SK-N-SH (cell line): Measurements from ENCODE around the gene AMACR. TPM values are rescaled to one million over a fixed set of nuclear protein-coding genes. Genes with fewer than 3 reads are reported as not detected.

Experiments
- CTCF ChIA-PET: fragments of 300-600, 350-600 bp; formaldehyde crosslinking; extraction: SDS; loops from one replicate; lab custom pipeline; 2021; lab: Yijun Ruan, JAX
- POLR2A ChIA-PET: fragments of 350-600 bp; sonication (Branson Sonifier 250); formaldehyde crosslinking; extraction: SDS; loops from one replicate; lab custom pipeline; 2020; ENCODE audit warnings: antibody characterized with exemption, inconsistent platforms; lab: Yijun Ruan, JAX
- DNase-seq: peaks from one replicate; pipeline ENCODE4 v3.0.0; 2012
- H2AFZ ChIP-seq: fragments of 200-600 bp; sonication (generic); 2 replicates; pipeline ENCODE4 v1.8.1; 2016; ENCODE audit warnings: antibody characterized with exemption, mild to moderate bottlenecking, low read depth
- H3F3A ChIP-seq: fragments of 200-600 bp; sonication (generic); replicated peaks from 2 replicates; pipeline ENCODE3; 2016; ENCODE audit warnings: antibody characterized with exemption, mild to moderate bottlenecking; ENCODE audit not compliant: insufficient read depth
- H3K27ac ChIP-seq, 2 experiments: fragments of 200-500 bp in 1 of 2; fragments of 200-600 bp in 1 of 2; sonication (Bioruptor generic) in 1 of 2; sonication (generic), shearing (Covaris generic) in 1 of 2; 2 replicates each; pipeline versions ENCODE4 v1.5.1 to v1.6.1; 2014 to 2016; ENCODE audit warnings: low read depth in 2 of 2, inconsistent platforms in 1 of 2, low read length in 1 of 2, mild to moderate bottlenecking in 1 of 2, mixed read lengths in 1 of 2
- H3K27me3 ChIP-seq: fragments of 200-600 bp; sonication (generic), shearing (Covaris generic); 2 replicates; pipeline ENCODE4 v1.6.1; 2016; ENCODE audit warnings: mixed run types; ENCODE audit not compliant: insufficient read depth
- H3K36me3 ChIP-seq, 2 experiments: fragments of 200-500 bp in 1 of 2; fragments of 200-600 bp in 1 of 2; sonication (Bioruptor generic) in 1 of 2; sonication (generic) in 1 of 2; replicated peaks in 1 of 2; 2 replicates each; pipeline versions ENCODE3 to v1.5.1; 2014 to 2016; ENCODE audit warnings: low read length in 1 of 2, mild to moderate bottlenecking in 1 of 2; ENCODE audit not compliant: insufficient read depth in 2 of 2, control insufficient read depth in 1 of 2
- H3K4me1 ChIP-seq, 2 experiments: fragments of 200-500 bp in 1 of 2; fragments of 200-600 bp in 1 of 2; sonication (Bioruptor generic) in 1 of 2; sonication (generic), shearing (Covaris generic) in 1 of 2; 2 replicates each; pipeline versions ENCODE4 v1.5.1 to v1.6.1; 2014 to 2016; ENCODE audit warnings: low read depth in 1 of 2, low read length in 1 of 2, mixed run types in 1 of 2; ENCODE audit not compliant: insufficient read depth in 2 of 2, control insufficient read depth in 1 of 2
- H3K4me2 ChIP-seq: fragments of 200-600 bp; sonication (generic), shearing (Covaris generic); 2 replicates; pipeline ENCODE4 v1.6.1; 2017; ENCODE audit warnings: mixed run types
- H3K4me3 ChIP-seq, 2 experiments: fragments of 200-500 bp in 1 of 2; fragments of 200-600 bp in 1 of 2; sonication (Bioruptor generic) in 1 of 2; sonication (generic), shearing (Covaris generic) in 1 of 2; 2 replicates each; pipeline versions ENCODE4 v1.5.1 to v1.8.1; 2014 to 2016; ENCODE audit warnings: low read depth in 2 of 2, inconsistent platforms in 1 of 2, low read length in 1 of 2, mild to moderate bottlenecking in 1 of 2, mixed read lengths in 1 of 2, moderate library complexity in 1 of 2
- H3K79me2 ChIP-seq: fragments of 200-600 bp; sonication (generic); 2 replicates; pipeline ENCODE4 v1.8.1; 2017; ENCODE audit warnings: mild to moderate bottlenecking; ENCODE audit not compliant: insufficient read depth
- H3K9ac ChIP-seq: fragments of 200-600 bp; sonication (generic); 2 replicates; pipeline ENCODE4 v1.6.1; 2017; ENCODE audit warnings: mixed run types
- H3K9me2 ChIP-seq: fragments of 200-600 bp; sonication (generic); 2 replicates; pipeline ENCODE4 v1.6.1; 2017; ENCODE audit warnings: mixed run types
- H3K9me3 ChIP-seq: fragments of 200-600 bp; sonication (generic); 2 replicates; pipeline ENCODE4 v1.6.1; 2017; ENCODE audit warnings: mixed run types, mild to moderate bottlenecking, moderate library complexity
- H4K20me1 ChIP-seq: fragments of 200-600 bp; sonication (generic); 2 replicates; pipeline ENCODE4 v1.6.1; 2017; ENCODE audit warnings: mild to moderate bottlenecking, mixed run types; ENCODE audit not compliant: insufficient read depth
- CHD2 ChIP-seq: fragments of 150-350 bp; IDR thresholded peaks from 2 replicates; pipeline ENCODE4 v1.6.1; 2018; ENCODE audit warnings: low read length; ENCODE audit not compliant: partially characterized antibody
- ELF1 ChIP-seq: IDR thresholded peaks from 2 replicates; pipeline ENCODE4 v1.4.0; 2012
- FOSL2 ChIP-seq: IDR thresholded peaks from 2 replicates; pipeline ENCODE4 v1.4.0; 2012; ENCODE audit warnings: low read depth, mild to moderate bottlenecking, moderate library complexity, borderline replicate concordance
- IRF3 ChIP-seq: fragments of 150-350 bp; IDR thresholded peaks from 2 replicates; pipeline ENCODE4 v1.6.1; 2016; ENCODE audit warnings: mild to moderate bottlenecking, low read depth, low read length
- MXI1 ChIP-seq: IDR thresholded peaks from 2 replicates; pipeline ENCODE4 v1.6.1; 2012; ENCODE audit warnings: mild to moderate bottlenecking, low read depth, low read length, improper control_type of control experiment
- POLR2AphosphoS5 ChIP-seq: IDR thresholded peaks from 2 replicates; pipeline ENCODE4 v1.6.1; 2012; ENCODE audit warnings: low read depth, low read length
- SMC3 ChIP-seq: IDR thresholded peaks from 2 replicates; pipeline ENCODE4 v1.6.1; 2012; ENCODE audit warnings: low read depth, low read length, improper control_type of control experiment
- TCF12 ChIP-seq: IDR thresholded peaks from 2 replicates; pipeline ENCODE4 v1.4.0; 2012
- WGBS: methylation state at CpG from one replicate; pipeline ENCODE4 v1.1.6; 2017; ENCODE audit warnings: low lambda C conversion rate; 5-methylcytosine and 5-hydroxymethylcytosine counted together
- polyA plus RNA-seq, 3 experiments: library from polyadenylated mRNA; depleted of rRNA; stranded (reverse); fragments of >200 nt; gene quantifications; 2 replicates each; pipeline ENCODE4 v1.2.3, GENCODE V29; 2012
- TF ChIP-seq, protein P1 (sequence below): IDR thresholded peaks from 2 replicates; pipeline ENCODE4 v1.4.0; 2012; ENCODE audit warnings: low read depth, borderline replicate concordance
- TF ChIP-seq, protein P2 (sequence below): IDR thresholded peaks from 2 replicates; pipeline ENCODE4 v1.4.0; 2012; ENCODE audit warnings: low read depth

Gene AMACR
- polyA plus RNA-seq, 1 of the 3 experiments (the other 2 are of a cell fraction): 11.8 TPM

GRCh38 chr5:34026089-34026761 lies 18.4 kb upstream of the AMACR start:
- Histone ChIP-seq H3K4me1 (peaks cover 3 to 11% of the 10 kb centered on the region in 2 experiments; a peak in 1 of 4 replicates), H3K9ac (no peak overlapping the region), H3K27ac (no peak overlapping the region), H3K9me3 (no peaks in the 10 kb centered on the region), H2AFZ (no peak overlapping the region), H3K27me3 (no peaks in the 10 kb centered on the region), H3F3A (peaks cover 17% of the 10 kb centered on the region), H3K4me2 (no peak overlapping the region), H3K4me3 (no peak overlapping the region), H3K9me2 (no peaks in the 10 kb centered on the region), H3K79me2 (no peaks in the 10 kb centered on the region), H3K36me3 (peaks cover 8 to 9% of the 10 kb centered on the region in 2 experiments), H4K20me1 (no peaks in the 10 kb centered on the region)
- POLR2A ChIA-PET: no interaction called here
- TF ChIP-seq IRF3 (no peak), SMC3 (no peak), MXI1 (no peak), ELF1 (no peak), POLR2AphosphoS5 (no peak)
- TF ChIP-seq, protein P1, sequence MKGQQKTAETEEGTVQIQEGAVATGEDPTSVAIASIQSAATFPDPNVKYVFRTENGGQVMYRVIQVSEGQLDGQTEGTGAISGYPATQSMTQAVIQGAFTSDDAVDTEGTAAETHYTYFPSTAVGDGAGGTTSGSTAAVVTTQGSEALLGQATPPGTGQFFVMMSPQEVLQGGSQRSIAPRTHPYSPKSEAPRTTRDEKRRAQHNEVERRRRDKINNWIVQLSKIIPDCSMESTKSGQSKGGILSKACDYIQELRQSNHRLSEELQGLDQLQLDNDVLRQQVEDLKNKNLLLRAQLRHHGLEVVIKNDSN: no peak
- DNase-seq: no peak
- CTCF ChIA-PET: no interaction called here
- 78% methylated on average over 9 of the region's 9 CpGs for whole genome bisulfite sequencing

GRCh38 chr5:34022121-34022705 lies 14.4 kb upstream of the AMACR start:
- ChIA-PET POLR2A (no interaction called here), CTCF (interaction anchor here (0.6 to 1.4 kb wide), 3 partner anchors 25 to 452 kb away, joined by 3 read pairs; no protein-coding TSS in a partner anchor)
- Histone ChIP-seq H3F3A (peaks cover 13% of the 10 kb centered on the region), H2AFZ (peak overlapping the region; percentile 73), H3K9me2 (no peaks in the 10 kb centered on the region), H3K4me2 (peak overlapping the region; percentile 38), H3K4me1 (peaks cover 3 to 11% of the 10 kb centered on the region in 2 experiments; a peak in 1 of 4 replicates), H3K9ac (peak overlapping the region; percentile 3; the same call in 1 of the 2 replicates), H3K79me2 (no peaks in the 10 kb centered on the region), H3K9me3 (no peaks in the 10 kb centered on the region), H3K4me3 (no peak overlapping the region), H3K27ac (peak overlapping the region in 1 of 2 experiments; percentile 58; a peak in 3 of 4 replicates), H4K20me1 (no peaks in the 10 kb centered on the region), H3K27me3 (no peaks in the 10 kb centered on the region), H3K36me3 (peaks cover 7 to 12% of the 10 kb centered on the region in 2 experiments)
- TF ChIP-seq FOSL2 (peak; percentile 15; the same call in 1 of the 2 replicates), TCF12 (peak; percentile 20; the same call in 1 of the 2 replicates), CHD2 (no peak)
- TF ChIP-seq, protein P2, sequence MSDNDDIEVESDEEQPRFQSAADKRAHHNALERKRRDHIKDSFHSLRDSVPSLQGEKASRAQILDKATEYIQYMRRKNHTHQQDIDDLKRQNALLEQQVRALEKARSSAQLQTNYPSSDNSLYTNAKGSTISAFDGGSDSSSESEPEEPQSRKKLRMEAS: peak; percentile 26; the same call in 1 of the 2 replicates
- DNase-seq: no peak
- 4% methylated on average over 2 of the region's 2 CpGs for WGBS
